Activated naive CD8-positive, alpha-beta T cell treated with anti-CD3 and anti-CD28 coated beads, Interleukin-2, amount 50 U/mL, for 16 hours (primary cell): ENCODE results near the gene SCYGR4.
"Not testable (repeated sequence)": the region's sequence is repeated elsewhere in the genome, so short reads cannot be mapped to it uniquely, and the experiment has no call there.

Experiments used
- DNase-seq: peaks from one replicate; pipeline ENCODE4 v3.0.0-alpha.2; 2020; ENCODE audit warnings: low read depth, low spot score

SCYGR4 gene

GRCh38 chr2:227666631-227667170, 49.4 kb downstream of the SCYGR4 start, which contains the start of gene SCYGR5:
TSS of gene SCYGR5 (plus strand) at chr2:227666804. CDS start at chr2:227666804, 0 bp downstream.
- DNase-seq: not testable (repeated sequence)
